ENCODE measurements around the gene CDKL4. TPM values are rescaled to one million over a fixed set of nuclear protein-coding genes. Genes with fewer than 3 reads are reported as not detected.

CDKL4 gene
- total RNA-seq, 1 experiment from 2014 or later, result not detected

DNA sequence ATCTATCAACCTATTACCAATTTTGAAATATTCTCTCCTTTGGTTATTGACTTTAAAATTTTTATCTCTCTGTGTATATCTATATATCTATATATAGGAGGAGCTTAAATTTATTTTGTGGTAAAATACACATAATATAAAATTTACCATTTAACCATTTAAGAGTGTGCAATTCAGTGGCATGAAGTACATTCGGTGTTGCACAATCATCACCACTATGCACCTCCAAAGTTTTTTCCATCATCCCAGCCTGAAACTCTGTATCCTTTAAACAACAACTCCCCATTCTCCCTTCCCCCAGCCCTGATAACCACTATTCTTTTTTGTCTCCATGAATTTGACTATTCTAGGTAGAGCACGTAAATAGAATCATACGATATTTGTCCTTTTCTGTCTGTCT lies 49.1 kb downstream of the CDKL4 start:
- TF ChIP-seq EZH2 (IDR thresholded peaks at IDR 0.05; ENCODE audit: low read depth), result no peak
- TF ChIP-seq, protein P1, sequence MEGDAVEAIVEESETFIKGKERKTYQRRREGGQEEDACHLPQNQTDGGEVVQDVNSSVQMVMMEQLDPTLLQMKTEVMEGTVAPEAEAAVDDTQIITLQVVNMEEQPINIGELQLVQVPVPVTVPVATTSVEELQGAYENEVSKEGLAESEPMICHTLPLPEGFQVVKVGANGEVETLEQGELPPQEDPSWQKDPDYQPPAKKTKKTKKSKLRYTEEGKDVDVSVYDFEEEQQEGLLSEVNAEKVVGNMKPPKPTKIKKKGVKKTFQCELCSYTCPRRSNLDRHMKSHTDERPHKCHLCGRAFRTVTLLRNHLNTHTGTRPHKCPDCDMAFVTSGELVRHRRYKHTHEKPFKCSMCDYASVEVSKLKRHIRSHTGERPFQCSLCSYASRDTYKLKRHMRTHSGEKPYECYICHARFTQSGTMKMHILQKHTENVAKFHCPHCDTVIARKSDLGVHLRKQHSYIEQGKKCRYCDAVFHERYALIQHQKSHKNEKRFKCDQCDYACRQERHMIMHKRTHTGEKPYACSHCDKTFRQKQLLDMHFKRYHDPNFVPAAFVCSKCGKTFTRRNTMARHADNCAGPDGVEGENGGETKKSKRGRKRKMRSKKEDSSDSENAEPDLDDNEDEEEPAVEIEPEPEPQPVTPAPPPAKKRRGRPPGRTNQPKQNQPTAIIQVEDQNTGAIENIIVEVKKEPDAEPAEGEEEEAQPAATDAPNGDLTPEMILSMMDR (conservative IDR thresholded peaks at IDR 0.05), result no peak

DNA sequence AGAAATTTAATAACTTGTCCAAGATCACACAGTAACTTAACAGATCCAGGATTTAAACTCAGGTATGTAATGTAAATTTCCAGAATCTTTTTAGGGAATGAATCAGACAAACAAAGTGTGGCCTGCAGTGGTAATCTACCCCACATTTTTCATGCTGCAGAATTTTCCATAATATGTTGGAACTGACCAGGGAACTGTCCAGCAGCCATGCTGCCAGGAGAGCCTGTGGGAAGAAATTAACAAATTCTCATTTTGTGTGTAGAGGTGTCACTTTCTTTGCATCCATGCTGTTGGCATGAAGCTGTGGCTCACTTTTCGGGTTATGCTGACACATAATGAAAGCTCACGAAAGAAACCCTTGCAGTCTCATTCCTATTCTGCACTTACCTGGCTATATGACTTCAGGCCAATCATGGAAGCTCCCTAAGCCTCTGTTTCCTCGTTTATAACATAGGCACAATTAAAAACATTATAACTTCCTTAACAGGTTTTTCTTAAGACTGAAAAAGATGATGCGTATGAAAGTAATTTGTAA lies 54.7 kb downstream of the CDKL4 start:
- no peak for TF ChIP-seq EZH2 (IDR thresholded peaks at IDR 0.05; ENCODE audit: low read depth)
- TF ChIP-seq, protein P1 (conservative IDR thresholded peaks at IDR 0.05), result no peak
- Histone ChIP-seq H3K27ac (no peak overlapping the region), H2AFZ (no peak overlapping the region), H3K4me1 (replicated peaks; ENCODE audit: insufficient read depth) (no peaks in the 10 kb centered on the region), H3K4me3 (no peak overlapping the region), H3K79me2 (ENCODE audit: low read depth) (no peaks in the 10 kb centered on the region), H4K20me1 (ENCODE audit: insufficient read depth) (no peaks in the 10 kb centered on the region), H3K9me2 (ENCODE audit: insufficient read depth) (no peaks in the 10 kb centered on the region), H3K4me2 (no peak overlapping the region), H3K9me3 (ENCODE audit: insufficient read depth, low read depth) (no peaks in the 10 kb centered on the region), H3K27me3 (ENCODE audit: insufficient read depth, low read depth) (no peaks in the 10 kb centered on the region), H3K36me3 (ENCODE audit: low read depth) (no peaks in the 10 kb centered on the region), H3F3A (ENCODE audit: insufficient read depth, low read depth) (no peaks in the 10 kb centered on the region)
- POLR2A ChIA-PET (ENCODE audit: unreplicated experiment), result interaction anchor here (0.9 kb wide), 1 partner anchor 858 kb away, joined by 7 read pairs; no protein-coding TSS in a partner anchor
- DNase-seq, result no peak
- CTCF ChIA-PET, result no interaction called here
- intact Hi-C loops (cut with micrococcal nuclease; ENCODE audit: unreplicated experiment), result no loop called here
- no TSS peak for BruUV-seq (replicated peaks)

More for the DNA sequence above, 49.1 kb downstream of the CDKL4 start:
- Histone ChIP-seq H3K79me2 (ENCODE audit: low read depth) (no peaks in the 10 kb centered on the region), H3K27me3 (ENCODE audit: insufficient read depth, low read depth) (no peaks in the 10 kb centered on the region), H4K20me1 (ENCODE audit: insufficient read depth) (no peaks in the 10 kb centered on the region), H3F3A (ENCODE audit: insufficient read depth, low read depth) (no peaks in the 10 kb centered on the region), H3K4me3 (no peak overlapping the region), H3K36me3 (ENCODE audit: low read depth) (no peaks in the 10 kb centered on the region), H3K4me1 (replicated peaks; ENCODE audit: insufficient read depth) (no peaks in the 10 kb centered on the region), H2AFZ (no peak overlapping the region), H3K27ac (no peak overlapping the region), H3K9me3 (ENCODE audit: insufficient read depth, low read depth) (no peaks in the 10 kb centered on the region), H3K4me2 (no peak overlapping the region), H3K9me2 (ENCODE audit: insufficient read depth) (no peaks in the 10 kb centered on the region)
- CTCF ChIA-PET, result no interaction called here
- no peak for DNase-seq
- POLR2A ChIA-PET (ENCODE audit: unreplicated experiment), result interaction anchor here (0.7 kb wide), 1 partner anchor 57 kb away, joined by 3 read pairs; no protein-coding TSS in a partner anchor
- intact Hi-C loops (cut with micrococcal nuclease; ENCODE audit: unreplicated experiment), result no loop called here
- BruUV-seq (replicated peaks), result no TSS peak

DNA sequence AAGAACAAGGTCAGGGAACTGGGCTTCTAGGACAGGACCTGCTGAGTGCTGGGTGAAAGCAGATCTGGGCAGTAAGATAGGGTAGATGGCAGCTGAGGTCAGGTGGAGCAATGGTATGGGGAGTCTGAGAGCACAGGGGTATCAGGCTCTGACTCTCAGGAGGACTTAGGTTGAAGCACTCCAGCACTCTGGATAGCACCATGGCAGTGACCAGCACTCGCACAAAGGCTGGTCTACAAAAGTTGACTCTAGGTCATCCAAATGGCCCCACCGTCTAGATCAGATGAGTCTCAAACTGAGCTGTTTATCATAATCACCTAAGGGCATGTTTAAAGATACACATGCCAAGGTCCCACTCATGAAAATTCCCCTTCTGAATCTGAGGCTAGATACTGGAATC lies 60.1 kb downstream of the CDKL4 start:
- no peaks in the 10 kb centered on the region for H3K27me3 ChIP-seq (ENCODE audit: insufficient read depth, low read depth)
- BruUV-seq (replicated peaks), result no TSS peak

More for the DNA sequence above, 60.1 kb downstream of the CDKL4 start:
- POLR2A ChIA-PET (ENCODE audit: unreplicated experiment), result no interaction called here
- H3F3A ChIP-seq (ENCODE audit: insufficient read depth, low read depth), result no peaks in the 10 kb centered on the region
- no peaks in the 10 kb centered on the region for H3K36me3 ChIP-seq (ENCODE audit: low read depth)
- no peaks in the 10 kb centered on the region for H3K9me3 ChIP-seq (ENCODE audit: insufficient read depth, low read depth)
- intact Hi-C loops (cut with micrococcal nuclease; ENCODE audit: unreplicated experiment), result loop anchor here (5.0 kb wide), 1 partner anchor 41 kb away; no protein-coding TSS in a partner anchor
- no peak for DNase-seq
- no peak for TF ChIP-seq EZH2 (IDR thresholded peaks at IDR 0.05; ENCODE audit: low read depth)
- no peaks in the 10 kb centered on the region for H3K79me2 ChIP-seq (ENCODE audit: low read depth)
- H3K4me1 ChIP-seq (replicated peaks; ENCODE audit: insufficient read depth), result peaks cover 14% of the 10 kb centered on the region
- CTCF ChIA-PET, result interaction anchor here (0.6 kb wide), 1 partner anchor 463 kb away, joined by 3 read pairs; no protein-coding TSS in a partner anchor
- no peak overlapping the region for H3K27ac ChIP-seq
- no peak overlapping the region for H3K4me3 ChIP-seq
- H3K9me2 ChIP-seq (ENCODE audit: insufficient read depth), result no peaks in the 10 kb centered on the region
- H2AFZ ChIP-seq, result no peak overlapping the region
- H3K4me2 ChIP-seq, result no peak overlapping the region
- no peaks in the 10 kb centered on the region for H4K20me1 ChIP-seq (ENCODE audit: insufficient read depth)
